ENCODE measurements around the gene DENND4A.

The DENND4A gene

DNA sequence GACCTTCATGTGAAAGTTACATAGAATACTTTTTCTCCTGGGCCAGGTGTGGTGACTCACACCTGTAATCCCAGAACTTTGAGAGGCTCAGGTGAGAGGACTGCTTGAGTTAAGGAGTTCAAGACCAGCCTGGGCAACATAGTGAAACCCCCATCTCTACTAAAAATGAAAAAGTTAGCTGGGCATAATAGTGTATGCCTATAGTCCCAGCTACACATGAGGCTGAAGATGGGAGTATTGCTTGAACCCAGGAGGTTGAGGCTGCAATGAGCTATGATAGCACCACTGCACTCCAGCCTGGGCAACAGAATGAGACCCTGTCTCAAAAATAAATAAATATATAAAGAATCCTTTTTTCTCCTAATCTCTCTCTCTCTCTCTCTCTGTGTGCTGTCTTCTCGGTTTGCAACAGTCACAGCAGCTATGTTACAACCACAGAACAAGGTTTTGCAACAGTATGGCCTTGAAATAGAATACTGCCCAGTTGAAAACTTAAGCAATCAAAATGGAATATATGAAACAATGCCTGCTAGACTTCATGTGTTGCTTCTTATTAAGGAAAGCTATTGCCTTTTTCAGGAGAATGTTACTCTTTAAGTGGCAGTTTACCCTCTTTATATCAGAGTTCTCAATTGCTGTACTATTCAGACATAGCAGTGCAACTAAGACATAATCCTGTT, 12.3 kb upstream of the DENND4A start:
- TF ChIP-seq HDGF (IDR thresholded peaks at IDR 0.05; ENCODE audit: borderline replicate concordance) (no peak), LEF1 (IDR thresholded peaks at IDR 0.05; ENCODE audit: borderline replicate concordance) (no peak), ARNT (IDR thresholded peaks at IDR 0.05) (no peak), SP1 (IDR thresholded peaks at IDR 0.05) (no peak), FOXM1 (IDR thresholded peaks at IDR 0.05; ENCODE audit: borderline replicate concordance) (no peak), TARDBP (IDR thresholded peaks at IDR 0.05) (no peak), FOXK2 (IDR thresholded peaks at IDR 0.05) (no peak), NFRKB (IDR thresholded peaks at IDR 0.05) (no peak), BHLHE40 (IDR thresholded peaks at IDR 0.05; ENCODE audit: borderline replicate concordance) (no peak), CTBP1 (IDR thresholded peaks at IDR 0.05; ENCODE audit: borderline replicate concordance) (no peak), SUZ12 (IDR thresholded peaks at IDR 0.05) (no peak), ZNF384 (IDR thresholded peaks at IDR 0.05) (no peak)
- TF ChIP-seq, protein P1, sequence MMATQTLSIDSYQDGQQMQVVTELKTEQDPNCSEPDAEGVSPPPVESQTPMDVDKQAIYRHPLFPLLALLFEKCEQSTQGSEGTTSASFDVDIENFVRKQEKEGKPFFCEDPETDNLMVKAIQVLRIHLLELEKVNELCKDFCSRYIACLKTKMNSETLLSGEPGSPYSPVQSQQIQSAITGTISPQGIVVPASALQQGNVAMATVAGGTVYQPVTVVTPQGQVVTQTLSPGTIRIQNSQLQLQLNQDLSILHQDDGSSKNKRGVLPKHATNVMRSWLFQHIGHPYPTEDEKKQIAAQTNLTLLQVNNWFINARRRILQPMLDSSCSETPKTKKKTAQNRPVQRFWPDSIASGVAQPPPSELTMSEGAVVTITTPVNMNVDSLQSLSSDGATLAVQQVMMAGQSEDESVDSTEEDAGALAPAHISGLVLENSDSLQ (IDR thresholded peaks at IDR 0.05), result no peak
- POLR2A ChIA-PET, result interaction anchor here (1.0 to 1.6 kb wide), 3 partner anchors 13 to 65 kb away, joined by 3 to 8 read pairs (median 3); partner anchors contain the start of genes DENND4A and RAB11A
- CTCF ChIA-PET, result interaction anchor here (1.1 kb wide), 1 partner anchor 20 kb away, joined by 4 read pairs; no protein-coding TSS in a partner anchor
- no peak for DNase-seq (ENCODE audit: extremely low spot score)

DNA sequence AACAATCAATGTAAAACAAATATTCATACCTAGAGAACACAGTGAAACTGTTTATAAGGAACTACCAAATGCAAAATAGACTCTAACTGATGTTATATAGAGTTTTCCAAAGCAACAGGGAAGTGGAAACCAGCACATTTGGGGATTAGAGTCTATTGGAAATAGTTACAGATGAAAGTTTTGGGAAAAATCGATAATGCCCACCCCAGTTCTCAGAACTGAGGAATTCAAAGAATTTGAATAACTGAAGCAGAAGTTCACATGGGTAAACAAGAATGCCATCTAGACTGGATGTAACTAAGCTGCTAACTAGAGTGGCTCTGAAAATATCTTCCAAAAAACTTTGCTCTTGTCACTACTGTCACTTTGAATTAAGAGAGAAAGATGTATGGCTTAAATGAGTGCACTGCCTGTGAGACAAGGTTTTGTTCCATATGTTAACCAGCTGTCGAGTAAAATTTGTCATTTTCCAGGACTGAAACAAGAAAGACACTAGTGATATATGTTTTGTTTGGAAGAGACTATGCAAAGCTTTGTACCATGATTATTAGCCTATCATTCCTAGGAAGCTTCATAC, 9.2 kb upstream of the DENND4A start:
- CTCF ChIA-PET, result interaction anchor here (0.6 to 1.7 kb wide), 4 partner anchors 23 to 36 kb away, joined by 3 to 4 read pairs (median 3); no protein-coding TSS in a partner anchor
- POLR2A ChIA-PET, result no interaction called here
- no peak for TF ChIP-seq FOXA1 (IDR thresholded peaks at IDR 0.05)
- TF ChIP-seq SUZ12 (IDR thresholded peaks at IDR 0.05), result no peak
- no peak for TF ChIP-seq SP1 (IDR thresholded peaks at IDR 0.05)
- TF ChIP-seq ARNT (IDR thresholded peaks at IDR 0.05), result no peak
- TF ChIP-seq TARDBP (IDR thresholded peaks at IDR 0.05), result no peak
- TF ChIP-seq BHLHE40 (IDR thresholded peaks at IDR 0.05; ENCODE audit: borderline replicate concordance), result no peak
- TF ChIP-seq FOXM1 (IDR thresholded peaks at IDR 0.05; ENCODE audit: borderline replicate concordance), result no peak
- TF ChIP-seq NFRKB (IDR thresholded peaks at IDR 0.05), result no peak
- TF ChIP-seq L3MBTL2 (conservative IDR thresholded peaks at IDR 0.05), result no peak
- TF ChIP-seq CTBP1 (IDR thresholded peaks at IDR 0.05; ENCODE audit: borderline replicate concordance), result no peak
- no peak for TF ChIP-seq FOXK2 (IDR thresholded peaks at IDR 0.05)
- TF ChIP-seq HDGF (IDR thresholded peaks at IDR 0.05; ENCODE audit: borderline replicate concordance), result no peak
- TF ChIP-seq, protein P1 (IDR thresholded peaks at IDR 0.05), result no peak
- no peak for TF ChIP-seq LEF1 (IDR thresholded peaks at IDR 0.05; ENCODE audit: borderline replicate concordance)
- DNase-seq (ENCODE audit: extremely low spot score), result no peak

DNA sequence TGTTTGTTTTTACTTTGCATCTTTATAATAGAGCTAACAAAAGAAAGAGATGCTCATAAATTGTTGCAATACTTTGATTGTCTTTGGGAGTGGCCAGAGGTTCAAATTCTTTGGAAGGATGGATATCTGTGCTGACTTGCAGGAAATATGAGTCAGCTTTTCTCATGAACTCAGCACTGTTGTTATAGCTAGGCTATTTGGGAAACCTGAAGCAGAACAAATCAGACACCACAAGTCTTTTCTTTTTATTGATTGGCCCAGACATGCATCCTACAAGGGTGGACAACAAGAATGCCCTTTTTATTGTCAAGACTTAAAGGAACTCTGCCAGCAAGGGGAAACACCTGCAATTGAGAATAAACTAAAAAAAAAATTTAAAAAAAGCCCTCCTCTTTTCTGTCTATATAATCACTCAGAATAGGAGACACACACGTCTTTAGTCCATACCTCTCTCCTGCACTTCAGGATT, 4.6 kb upstream of the DENND4A start:
- CTCF ChIA-PET, result interaction anchor here (0.5 to 1.2 kb wide), 5 partner anchors 23 to 143 kb away, joined by 3 to 6 read pairs (median 3); no protein-coding TSS in a partner anchor
- TF ChIP-seq TARDBP (IDR thresholded peaks at IDR 0.05), result no peak
- no peak for TF ChIP-seq HDGF (IDR thresholded peaks at IDR 0.05; ENCODE audit: borderline replicate concordance)
- no peak for TF ChIP-seq CTBP1 (IDR thresholded peaks at IDR 0.05; ENCODE audit: borderline replicate concordance)
- no peak for DNase-seq (ENCODE audit: extremely low spot score)
- POLR2A ChIA-PET, result no interaction called here

DNA sequence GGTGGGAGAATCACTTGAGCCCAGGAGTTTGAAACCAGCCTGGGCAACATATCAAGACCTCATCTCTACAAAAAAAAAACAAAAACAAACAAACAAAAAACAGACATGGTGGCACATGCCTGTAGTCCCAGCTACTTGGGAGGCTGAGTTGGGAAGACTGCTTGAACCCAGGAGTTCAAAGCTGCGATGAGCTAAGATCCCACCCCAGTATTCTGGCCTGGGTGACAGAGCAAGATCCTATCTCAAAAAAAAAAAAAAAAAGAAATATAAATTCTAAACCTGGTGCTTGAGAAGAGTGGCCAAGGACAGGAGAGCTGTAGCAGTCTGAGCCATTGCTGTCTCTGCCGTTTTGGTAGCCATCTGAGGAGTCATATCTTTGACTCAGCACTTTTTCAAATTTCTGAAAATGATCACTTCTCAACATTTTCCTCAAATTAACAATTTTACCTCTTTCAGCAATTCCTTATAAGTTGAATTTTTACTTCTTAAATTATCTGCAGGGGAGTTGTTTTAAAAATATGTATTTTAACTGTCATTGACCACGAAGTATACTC, 3.6 kb upstream of the DENND4A start:
- POLR2A ChIA-PET, result no interaction called here

DNA sequence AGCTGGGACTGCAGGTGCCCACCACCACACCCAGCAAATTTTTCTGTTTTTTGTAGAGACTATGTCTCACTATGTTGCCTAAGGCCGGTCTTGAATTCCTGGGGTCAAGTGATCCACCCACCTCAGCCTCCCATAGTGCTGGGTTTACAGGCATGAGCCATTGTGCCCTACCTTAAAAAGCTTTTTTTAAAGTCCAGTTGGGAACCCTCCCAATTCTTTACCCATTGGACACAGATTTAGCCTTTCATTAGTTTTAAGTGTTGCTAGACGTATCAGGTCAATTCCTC, 1.7 kb upstream of the DENND4A start:
- TF ChIP-seq L3MBTL2 (conservative IDR thresholded peaks at IDR 0.05), result no peak
- no peak for TF ChIP-seq CTBP1 (IDR thresholded peaks at IDR 0.05; ENCODE audit: borderline replicate concordance)
- TF ChIP-seq, protein P1 (IDR thresholded peaks at IDR 0.05), result no peak
- no peak for TF ChIP-seq FOXM1 (IDR thresholded peaks at IDR 0.05; ENCODE audit: borderline replicate concordance)
- TF ChIP-seq ARNT (IDR thresholded peaks at IDR 0.05), result no peak
- no peak for TF ChIP-seq BHLHE40 (IDR thresholded peaks at IDR 0.05; ENCODE audit: borderline replicate concordance)
- TF ChIP-seq LEF1 (IDR thresholded peaks at IDR 0.05; ENCODE audit: borderline replicate concordance), result no peak
- no peak for TF ChIP-seq SP1 (IDR thresholded peaks at IDR 0.05)
- TF ChIP-seq NFRKB (IDR thresholded peaks at IDR 0.05), result no peak
- ChIA-PET POLR2A (interaction anchor here (3.3 to 4.9 kb wide), 2 partner anchors 30 to 76 kb away, joined by 19 to 29 read pairs; partner anchors contain the start of gene RAB11A), CTCF (no interaction called here)
- no peak for DNase-seq (ENCODE audit: extremely low spot score)

More for the DNA sequence above, 3.6 kb upstream of the DENND4A start:
- no peak for TF ChIP-seq ARNT (IDR thresholded peaks at IDR 0.05)
- TF ChIP-seq, protein P1 (IDR thresholded peaks at IDR 0.05), result no peak
- no peak for TF ChIP-seq LEF1 (IDR thresholded peaks at IDR 0.05; ENCODE audit: borderline replicate concordance)
- no peak for TF ChIP-seq FOXM1 (IDR thresholded peaks at IDR 0.05; ENCODE audit: borderline replicate concordance)
- no peak for TF ChIP-seq FOXA1 (IDR thresholded peaks at IDR 0.05)
- TF ChIP-seq SUZ12 (IDR thresholded peaks at IDR 0.05), result no peak
- TF ChIP-seq ELF4 (IDR thresholded peaks at IDR 0.05), result no peak
- TF ChIP-seq SP1 (IDR thresholded peaks at IDR 0.05), result no peak
- TF ChIP-seq L3MBTL2 (conservative IDR thresholded peaks at IDR 0.05), result no peak
- no peak for TF ChIP-seq HDGF (IDR thresholded peaks at IDR 0.05; ENCODE audit: borderline replicate concordance)
- CTCF ChIA-PET, result interaction anchor here (1.2 kb wide), 1 partner anchor 28 kb away, joined by 6 read pairs; no protein-coding TSS in a partner anchor
- no peak for DNase-seq (ENCODE audit: extremely low spot score)
